Naive thymus-derived CD4-positive, alpha-beta T cell (primary cell): ENCODE results near the gene SEBOX. TPM values are rescaled to one million over a fixed set of nuclear protein-coding genes. Genes with fewer than 3 reads are reported as not detected.
"Not testable (repeated sequence)": the region's sequence is repeated elsewhere in the genome, so short reads cannot be mapped to it uniquely, and the experiment has no call there.

Experiments
- ATAC-seq: fragments of 150-1000 bp; cut with Tn5 transposase; 2 replicates; pipeline ENCODE4 v1.10.0; 2021; ENCODE audit warnings: mild to moderate bottlenecking, moderate library complexity
- CTCF ChIA-PET: fragments of 350-600 bp; sonication (Branson Sonifier 250); formaldehyde crosslinking; loops from one replicate; lab custom pipeline; 2021; ENCODE audit warnings: antibody characterized with exemption; lab: Charles Lee
- POLR2A ChIA-PET: fragments of 350-600 bp; sonication (Branson Sonifier 250); formaldehyde crosslinking; loops from one replicate; lab custom pipeline; 2021; ENCODE audit warnings: antibody characterized with exemption, inconsistent platforms; lab: Charles Lee
- DNase-seq, 9 donors: peaks; one replicate each; pipeline versions ENCODE4 v3.0.0 to v3.0.0-alpha.2; 2020 to 2022; ENCODE audit warnings: mixed read lengths in 1 of 9
- H3K27ac ChIP-seq: one replicate; pipeline ENCODE4 v1.7.0; 2013; ENCODE audit warnings: mild to moderate bottlenecking, low read depth, low read length, moderate library complexity
- H3K27me3 ChIP-seq, 2 donors: one replicate each; pipeline ENCODE4 v1.7.0; 2013; ENCODE audit warnings: low read length in 2 of 2, mild to moderate bottlenecking in 2 of 2, moderate library complexity in 2 of 2; ENCODE audit not compliant: control insufficient read depth in 2 of 2, insufficient read depth in 2 of 2
- H3K36me3 ChIP-seq, 3 experiments: 1 replicate in 2 of 3; 2 replicates in 1 of 3; pipeline ENCODE4 v1.7.0; 2013; ENCODE audit warnings: low read length in 3 of 3, mild to moderate bottlenecking in 3 of 3, moderate library complexity in 1 of 3; ENCODE audit not compliant: insufficient read depth in 3 of 3, control insufficient read depth in 2 of 3
- H3K4me1 ChIP-seq, 2 donors: one replicate each; pipeline ENCODE4 v1.7.0; 2013; ENCODE audit warnings: low read length in 2 of 2, mild to moderate bottlenecking in 2 of 2, moderate library complexity in 1 of 2; ENCODE audit not compliant: control insufficient read depth in 2 of 2, insufficient read depth in 2 of 2
- H3K4me3 ChIP-seq: 2 replicates; pipeline ENCODE4 v1.7.0; 2013; ENCODE audit warnings: mild to moderate bottlenecking, low read length
- H3K9me3 ChIP-seq, 3 experiments: 1 replicate in 2 of 3; 2 replicates in 1 of 3; pipeline ENCODE4 v1.7.0; 2013; ENCODE audit warnings: low read length in 3 of 3; ENCODE audit not compliant: control insufficient read depth in 2 of 3
- H3K27ac Mint-ChIP-seq, 9 donors: one replicate each; pipeline ENCODE4 v1.8.0; 2020 to 2022; ENCODE audit warnings: mixed read lengths in 9 of 9, mild to moderate bottlenecking in 8 of 9, moderate library complexity in 5 of 9, inconsistent platforms in 2 of 9
- H3K27me3 Mint-ChIP-seq, 5 donors: one replicate each; pipeline ENCODE4 v1.8.0; 2021 to 2022; ENCODE audit warnings: mixed read lengths in 5 of 5, mild to moderate bottlenecking in 1 of 5
- H3K36me3 Mint-ChIP-seq, 5 donors: one replicate each; pipeline ENCODE4 v1.8.0; 2020 to 2022; ENCODE audit warnings: mixed read lengths in 5 of 5, mild to moderate bottlenecking in 3 of 5, inconsistent platforms in 1 of 5
- H3K4me1 Mint-ChIP-seq, 7 donors: one replicate each; pipeline ENCODE4 v1.8.0; 2020 to 2022; ENCODE audit warnings: mixed read lengths in 7 of 7, mild to moderate bottlenecking in 3 of 7, inconsistent platforms in 1 of 7
- H3K4me3 Mint-ChIP-seq, 10 donors: one replicate each; pipeline ENCODE4 v1.8.0; 2020 to 2022; ENCODE audit warnings: mild to moderate bottlenecking in 10 of 10, mixed read lengths in 10 of 10, moderate library complexity in 6 of 10, inconsistent platforms in 2 of 10
- H3K9me3 Mint-ChIP-seq, 11 donors: one replicate each; pipeline ENCODE4 v1.8.0; 2020 to 2022; ENCODE audit warnings: mixed read lengths in 11 of 11, mild to moderate bottlenecking in 4 of 11, inconsistent platforms in 1 of 11, moderate library complexity in 1 of 11
- intact Hi-C, 2 donors: fragments of 100-400 bp; cut with micrococcal nuclease; formaldehyde crosslinking; loops; one replicate each; pipeline ENCODE4 v1.15.1; 2023
- polyA plus RNA-seq, 2 donors: library from polyadenylated mRNA; unstranded; fragments of 300-500 nt; fragmentation: Illumina TruSeq; gene quantifications; one replicate each; pipeline ENCODE4 v1.2.3, GENCODE V29; 2021
- total RNA-seq, 6 experiments: library from RNA in 5 of 6; stranded (reverse) in 5 of 6; gene quantifications; 1 replicate in 5 of 6; 2 replicates in 1 of 6; pipeline ENCODE4 v1.2.3 and lab custom pipeline; 2021 to 2026

SEBOX gene
- total and polyA plus RNA-seq, 7 experiments from 2014 or later, result not detected

DNA sequence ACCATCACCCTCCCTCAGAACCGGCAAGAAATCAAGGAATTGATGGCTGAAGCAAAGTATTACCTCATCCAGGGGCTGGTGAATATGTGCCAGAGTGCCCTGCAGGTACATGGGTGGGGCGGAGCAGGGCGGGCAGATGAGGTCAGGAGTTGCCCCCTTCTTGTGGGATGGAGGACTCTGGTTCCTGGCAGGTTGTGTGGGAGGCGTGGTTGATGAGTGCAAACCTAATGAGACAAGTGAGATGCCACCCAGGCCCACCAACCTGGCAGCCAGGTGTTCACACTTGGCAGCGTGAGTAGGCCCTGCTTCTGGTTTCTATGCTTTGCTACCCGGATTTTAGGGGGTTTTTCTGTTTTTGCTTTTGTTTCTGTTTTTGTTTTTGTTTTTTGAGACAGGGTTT lies 24.6 kb downstream of the SEBOX start:
- Mint-ChIP-seq H3K9me3 (no peaks in the 10 kb centered on the region), H3K36me3 (peaks cover 0 to 31% (median 4%) of the 10 kb centered on the region in 5 donors), H3K27me3 (no peaks in the 10 kb centered on the region), H3K27ac (peak overlapping the region in 1 of 9 donors; percentile 77), H3K4me1 (peaks cover 11 to 37% (median 30%) of the 10 kb centered on the region in 7 donors), H3K4me3 (peak overlapping the region in 1 of 10 donors; percentile 34)
- no peak for ATAC-seq
- ChIA-PET POLR2A (interaction anchor here (0.9 kb wide), 1 partner anchor 612 kb away, joined by 3 read pairs; no protein-coding TSS in a partner anchor), CTCF (no interaction called here)
- no peak for DNase-seq
- H3K4me1 ChIP-seq, result peaks cover 7 to 9% of the 10 kb centered on the region in 2 donors
- H3K27ac ChIP-seq, result no peak overlapping the region
- peaks cover 0 to 66% (median 10%) of the 10 kb centered on the region in 3 experiments for H3K36me3 ChIP-seq
- H3K27me3 ChIP-seq, result no peaks in the 10 kb centered on the region
- no peak overlapping the region for H3K4me3 ChIP-seq
- intact Hi-C loops, result no loop called here
- H3K9me3 ChIP-seq, result no peaks in the 10 kb centered on the region

DNA sequence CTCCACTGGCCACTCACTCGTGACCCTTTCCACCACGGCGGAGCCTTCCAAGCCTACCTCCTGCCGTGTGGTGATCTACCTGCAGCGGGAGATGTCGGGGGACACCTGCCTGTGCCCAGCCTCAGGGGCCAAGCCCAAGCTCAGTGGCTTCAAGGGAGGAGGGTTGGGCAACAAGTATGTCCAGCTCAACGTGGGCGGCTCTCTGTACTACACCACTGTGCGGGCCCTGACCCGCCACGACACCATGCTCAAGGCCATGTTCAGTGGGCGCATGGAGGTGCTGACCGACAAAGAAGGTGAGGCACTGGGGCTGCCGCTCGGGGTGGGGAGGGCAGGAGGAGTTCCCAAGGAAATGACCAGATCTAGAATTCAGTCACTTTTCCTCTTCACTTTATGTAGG lies 25.6 kb downstream of the SEBOX start:
- Mint-ChIP-seq H3K4me3 (no peak overlapping the region), H3K27me3 (no peaks in the 10 kb centered on the region), H3K27ac (no peak overlapping the region), H3K36me3 (peaks cover 0 to 27% (median 4%) of the 10 kb centered on the region in 5 donors), H3K4me1 (peaks cover 17 to 46% (median 39%) of the 10 kb centered on the region in 7 donors), H3K9me3 (no peaks in the 10 kb centered on the region)
- no peak overlapping the region for H3K27ac ChIP-seq
- H3K4me1 ChIP-seq, result peaks cover 11 to 13% of the 10 kb centered on the region in 2 donors
- no peaks in the 10 kb centered on the region for H3K9me3 ChIP-seq
- peaks cover 0 to 56% (median 10%) of the 10 kb centered on the region in 3 experiments for H3K36me3 ChIP-seq
- H3K27me3 ChIP-seq, result no peaks in the 10 kb centered on the region
- no peak for ATAC-seq
- ChIA-PET POLR2A (interaction anchor here (2.7 kb wide), 1 partner anchor 18 kb away, joined by 12 read pairs; the partner anchor contains the start of gene POLDIP2), CTCF (no interaction called here)
- no peak overlapping the region for H3K4me3 ChIP-seq
- no peak for DNase-seq
- intact Hi-C loops, result loop anchor here (5.0 to 10.0 kb wide), 3 partner anchors 205 to 323 kb away; partner anchors contain the start of genes BLTP2 (in 1 of the 2), SDF2 (in 1 of the 2) and SUPT6H (in 1 of the 2)

DNA sequence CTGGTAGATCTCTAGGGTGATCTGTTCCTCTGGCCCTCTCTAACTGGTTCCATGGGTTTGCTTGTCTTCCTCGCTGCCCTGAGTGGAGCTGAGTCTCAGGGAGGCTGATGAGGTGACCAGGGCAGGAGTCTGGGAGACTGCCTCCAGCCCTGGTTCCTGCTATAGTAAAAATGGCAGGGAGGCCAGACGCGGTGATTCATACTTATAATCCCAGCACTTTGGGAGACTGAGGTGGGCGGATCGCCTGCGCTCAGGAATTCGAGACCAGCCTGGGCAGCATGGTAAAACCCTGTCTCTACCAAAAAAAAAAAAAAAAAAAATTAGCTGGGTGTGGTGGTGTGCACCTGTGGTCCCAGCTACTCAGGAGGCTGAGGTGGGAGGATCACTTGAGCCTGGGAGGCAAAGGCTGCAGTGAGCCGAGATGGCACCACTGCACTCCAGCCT lies 26.2 kb downstream of the SEBOX start:
- Histone ChIP-seq H3K4me1 (peaks cover 16 to 19% of the 10 kb centered on the region in 2 donors), H3K36me3 (peaks cover 0 to 50% (median 10%) of the 10 kb centered on the region in 3 experiments)
- intact Hi-C loops, result loop anchor here (5.0 to 10.0 kb wide), 3 partner anchors 206 to 324 kb away; partner anchors contain the start of genes BLTP2 (in 1 of the 2), SDF2 (in 1 of the 2) and SUPT6H (in 1 of the 2)
- ATAC-seq, H3K9me3 ChIP-seq, H3K27me3 ChIP-seq, CTCF ChIA-PET, DNase-seq, H3K27me3 Mint-ChIP-seq, H3K9me3 Mint-ChIP-seq, H3K4me3 ChIP-seq, H3K27ac ChIP-seq: not testable (repeated sequence)
- peaks cover 24 to 53% (median 45%) of the 10 kb centered on the region in 7 donors for H3K4me1 Mint-ChIP-seq
- POLR2A ChIA-PET, result interaction anchor here (2.7 kb wide), 1 partner anchor 18 kb away, joined by 12 read pairs; the partner anchor contains the start of gene POLDIP2
- H3K36me3 Mint-ChIP-seq, result peaks cover 0 to 25% (median 4%) of the 10 kb centered on the region in 5 donors
- H3K27ac Mint-ChIP-seq, result peak overlapping the region in 1 of 9 donors; percentile 42
- peak overlapping the region in 1 of 10 donors; percentile 36 for H3K4me3 Mint-ChIP-seq

DNA sequence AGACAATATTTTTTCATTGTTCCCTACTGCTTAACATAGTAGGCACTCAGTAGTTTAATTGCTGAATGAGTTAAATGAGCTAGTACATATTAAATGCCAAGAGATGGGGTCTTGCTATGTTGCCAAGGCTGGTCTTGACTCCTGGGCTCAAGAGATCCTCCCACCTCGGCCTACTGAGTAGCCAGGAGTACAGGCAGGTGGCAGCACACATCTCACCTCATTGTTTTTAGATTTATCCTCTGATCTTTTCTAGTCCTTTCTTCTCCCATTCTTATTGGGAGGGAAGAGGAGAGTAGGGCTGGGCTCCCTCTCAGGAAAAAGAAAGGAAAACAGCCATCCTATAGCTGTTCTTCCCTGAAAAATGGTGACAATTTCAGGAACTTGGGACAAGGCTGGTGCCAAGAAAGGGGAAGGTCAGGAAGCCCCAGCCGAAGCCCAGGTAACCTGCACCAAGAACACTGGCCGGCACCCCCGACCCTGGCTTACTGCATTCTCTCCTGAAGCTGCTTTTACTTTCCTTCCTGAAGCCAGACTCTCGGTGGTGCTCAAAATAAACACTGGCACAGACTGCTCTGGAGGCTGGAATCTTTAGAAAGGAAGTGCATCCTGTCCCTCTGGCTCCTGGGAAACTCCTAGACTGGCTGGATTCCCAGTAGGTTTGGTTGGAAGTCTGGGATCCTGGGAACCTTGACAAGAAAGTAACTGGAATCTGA lies 26.8 kb downstream of the SEBOX start:
- H3K27ac Mint-ChIP-seq, result peak overlapping the region in 1 of 9 donors; percentile 97
- intact Hi-C loops, result loop anchor here (5.0 to 10.0 kb wide), 3 partner anchors 207 to 324 kb away; partner anchors contain the start of genes BLTP2 (in 1 of the 2), SDF2 (in 1 of the 2) and SUPT6H (in 1 of the 2)
- ATAC-seq, result no peak

DNA sequence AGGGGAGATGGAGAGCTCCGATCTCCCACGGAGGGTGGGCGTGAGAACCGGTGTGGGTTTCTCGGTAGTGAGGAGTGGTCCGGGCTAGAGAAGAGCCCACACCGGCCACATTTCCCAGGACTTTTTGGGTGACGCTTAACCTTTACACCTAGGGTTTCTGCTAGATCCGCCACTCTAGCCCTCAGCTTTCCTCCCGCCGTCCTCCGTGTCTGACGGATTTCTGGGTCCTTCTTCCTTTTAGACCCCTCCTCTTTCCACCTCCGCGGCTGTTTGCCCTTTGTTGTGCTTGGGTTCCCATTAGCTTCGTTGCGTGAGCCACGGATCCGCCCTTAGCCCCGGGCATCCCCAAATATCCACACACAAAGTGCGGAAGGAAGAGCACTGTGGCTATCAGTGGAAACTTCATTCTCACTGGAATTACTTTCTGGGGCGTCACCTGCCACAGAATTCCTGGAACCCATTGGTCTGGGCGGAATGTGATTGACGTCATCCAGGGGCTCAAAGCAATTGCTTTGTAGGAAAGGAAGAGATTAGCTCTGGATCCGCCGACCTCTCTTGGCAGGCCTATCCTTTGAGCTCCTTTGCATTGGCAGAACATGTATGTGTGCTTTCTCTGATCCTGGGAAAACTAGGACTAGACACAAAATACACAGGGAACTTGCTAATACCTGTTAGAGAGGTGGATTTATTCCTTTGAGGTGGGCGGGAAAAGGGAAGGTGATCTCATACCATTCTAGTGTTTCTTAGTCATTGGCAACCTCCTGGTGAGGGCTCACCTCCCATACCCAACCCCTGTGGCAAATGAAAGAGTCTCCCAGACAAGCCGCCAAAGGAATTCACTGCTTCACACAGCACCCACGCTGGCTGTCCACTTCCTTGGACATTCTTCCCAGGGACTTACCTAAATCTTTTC lies 28.8 kb downstream of the SEBOX start:
- DNase-seq (peak in 1 of 9 donors; percentile 33), ATAC-seq (no peak)
- ChIA-PET CTCF (interaction anchor here (0.5 to 1.8 kb wide), 4 partner anchors 14 to 310 kb away, joined by 3 to 14 read pairs (median 3); partner anchors contain the start of gene POLDIP2), POLR2A (interaction anchor here (0.7 to 4.6 kb wide), 22 partner anchors 10 to 615 kb away, joined by 3 to 75 read pairs (median 4); partner anchors contain the start of genes ALDOC, BLTP2, PHF12 and POLDIP2)
- peaks cover 31 to 63% (median 59%) of the 10 kb centered on the region in 7 donors for H3K4me1 Mint-ChIP-seq
- intact Hi-C loops, result loop anchor here (1.0 to 10.0 kb wide), 16 partner anchors 17 to 531 kb away; partner anchors contain the start of genes POLDIP2 (in 2 of the 2), SARM1 (in 2 of the 2), TMEM97 (in 2 of the 2) and ALDOC (in 1 of the 2)
- no peaks in the 10 kb centered on the region for H3K9me3 ChIP-seq
- peaks cover 16 to 19% of the 10 kb centered on the region in 2 donors for H3K4me1 ChIP-seq
- H3K4me3 Mint-ChIP-seq, result peak overlapping the region; percentile 86 to 99 (median 97)
- H3K36me3 ChIP-seq, result peaks cover 0 to 37% (median 6%) of the 10 kb centered on the region in 3 experiments
- H3K27me3 Mint-ChIP-seq, result no peaks in the 10 kb centered on the region
- no peaks in the 10 kb centered on the region for H3K9me3 Mint-ChIP-seq
- no peaks in the 10 kb centered on the region for H3K27me3 ChIP-seq
- H3K36me3 Mint-ChIP-seq, result peaks cover 0 to 20% (median 0%) of the 10 kb centered on the region in 5 donors
- peak overlapping the region; percentile 79 for H3K4me3 ChIP-seq
- peak overlapping the region; percentile 95 for H3K27ac ChIP-seq
- peak overlapping the region; percentile 90 to 98 (median 97) for H3K27ac Mint-ChIP-seq

More for the DNA sequence above, 26.8 kb downstream of the SEBOX start:
- Histone ChIP-seq H3K4me1 (peaks cover 16 to 19% of the 10 kb centered on the region in 2 donors), H3K27me3 (no peaks in the 10 kb centered on the region), H3K36me3 (peaks cover 0 to 46% (median 10%) of the 10 kb centered on the region in 3 experiments), H3K9me3 (no peaks in the 10 kb centered on the region), H3K27ac (no peak overlapping the region), H3K4me3 (no peak overlapping the region)
- peak overlapping the region in 5 of 10 donors; percentile 64 to 99 (median 91) for H3K4me3 Mint-ChIP-seq
- H3K4me1 Mint-ChIP-seq, result peaks cover 25 to 52% (median 50%) of the 10 kb centered on the region in 7 donors
- no peaks in the 10 kb centered on the region for H3K27me3 Mint-ChIP-seq
- POLR2A ChIA-PET, result interaction anchor here (1.0 to 2.7 kb wide), 3 partner anchors 9 to 78 kb away, joined by 3 to 12 read pairs (median 3); partner anchors contain the start of gene POLDIP2
- DNase-seq, result no peak
- CTCF ChIA-PET, result no interaction called here
- no peaks in the 10 kb centered on the region for H3K9me3 Mint-ChIP-seq
- H3K36me3 Mint-ChIP-seq, result peaks cover 0 to 22% (median 4%) of the 10 kb centered on the region in 5 donors
